GM12801 (cell line): ENCODE results near the gene PTPN11.

ENCODE experiments used
- TF ChIP-seq, protein P1 (sequence below): IDR thresholded peaks from one replicate; pipeline ENCODE4 v1.5.1; 2011; ENCODE audit warnings: control low read depth; ENCODE audit not compliant: insufficient read length; ENCODE audit errors: extremely low read depth

The PTPN11 gene

DNA sequence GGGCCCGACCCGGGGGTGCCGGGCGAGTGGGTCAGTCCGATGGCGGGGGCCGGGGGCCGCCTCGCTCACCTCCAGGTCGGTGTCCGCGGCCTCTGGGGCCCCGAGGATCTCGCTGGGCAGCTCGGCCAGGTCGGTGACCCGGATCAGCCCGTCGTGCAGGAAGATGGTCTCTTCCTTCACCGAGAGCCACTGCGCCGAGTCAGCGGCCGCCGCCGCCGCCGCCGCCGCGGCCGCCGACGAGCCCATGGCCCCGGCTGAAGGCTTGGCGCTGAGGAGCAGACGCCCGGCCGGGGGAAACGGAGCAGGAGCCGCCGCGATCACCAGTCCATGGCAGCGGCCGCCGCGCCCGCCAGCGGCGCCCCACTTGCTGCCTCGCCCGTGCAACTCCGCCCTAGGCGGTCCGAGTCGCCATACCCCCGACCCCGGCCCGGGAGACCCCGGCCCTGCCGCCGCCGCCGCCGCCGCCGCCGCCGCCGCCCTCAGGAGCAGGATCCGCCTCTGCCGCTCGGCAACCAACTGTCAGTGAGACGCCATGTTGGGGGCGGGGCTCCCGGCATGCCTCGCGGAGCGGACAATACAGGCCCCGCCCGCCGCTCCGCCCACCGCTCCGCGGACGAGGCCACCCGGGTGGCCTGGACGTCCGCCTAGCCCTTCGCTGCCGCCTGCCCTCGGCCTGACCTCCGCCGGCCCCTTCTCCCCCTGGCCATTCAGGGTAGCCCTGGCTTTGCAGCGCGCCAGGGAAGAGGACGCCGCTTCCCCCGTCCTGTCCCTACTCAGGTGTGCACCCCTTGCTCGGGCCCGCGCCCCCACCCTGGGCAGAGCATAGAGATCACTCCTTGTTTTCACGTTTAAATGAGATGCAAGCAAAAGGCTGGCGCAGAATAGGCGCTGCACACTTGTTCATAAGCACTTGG lies 36.6 kb upstream of the PTPN11 start, which contains the start of gene HECTD4:
HECTD4 (minus strand) TSS at position 549 of the 914 bp plus-strand sequence; CDS start at position 246, 303 bp downstream.
- TF ChIP-seq, protein P1, sequence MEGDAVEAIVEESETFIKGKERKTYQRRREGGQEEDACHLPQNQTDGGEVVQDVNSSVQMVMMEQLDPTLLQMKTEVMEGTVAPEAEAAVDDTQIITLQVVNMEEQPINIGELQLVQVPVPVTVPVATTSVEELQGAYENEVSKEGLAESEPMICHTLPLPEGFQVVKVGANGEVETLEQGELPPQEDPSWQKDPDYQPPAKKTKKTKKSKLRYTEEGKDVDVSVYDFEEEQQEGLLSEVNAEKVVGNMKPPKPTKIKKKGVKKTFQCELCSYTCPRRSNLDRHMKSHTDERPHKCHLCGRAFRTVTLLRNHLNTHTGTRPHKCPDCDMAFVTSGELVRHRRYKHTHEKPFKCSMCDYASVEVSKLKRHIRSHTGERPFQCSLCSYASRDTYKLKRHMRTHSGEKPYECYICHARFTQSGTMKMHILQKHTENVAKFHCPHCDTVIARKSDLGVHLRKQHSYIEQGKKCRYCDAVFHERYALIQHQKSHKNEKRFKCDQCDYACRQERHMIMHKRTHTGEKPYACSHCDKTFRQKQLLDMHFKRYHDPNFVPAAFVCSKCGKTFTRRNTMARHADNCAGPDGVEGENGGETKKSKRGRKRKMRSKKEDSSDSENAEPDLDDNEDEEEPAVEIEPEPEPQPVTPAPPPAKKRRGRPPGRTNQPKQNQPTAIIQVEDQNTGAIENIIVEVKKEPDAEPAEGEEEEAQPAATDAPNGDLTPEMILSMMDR: no peak

DNA sequence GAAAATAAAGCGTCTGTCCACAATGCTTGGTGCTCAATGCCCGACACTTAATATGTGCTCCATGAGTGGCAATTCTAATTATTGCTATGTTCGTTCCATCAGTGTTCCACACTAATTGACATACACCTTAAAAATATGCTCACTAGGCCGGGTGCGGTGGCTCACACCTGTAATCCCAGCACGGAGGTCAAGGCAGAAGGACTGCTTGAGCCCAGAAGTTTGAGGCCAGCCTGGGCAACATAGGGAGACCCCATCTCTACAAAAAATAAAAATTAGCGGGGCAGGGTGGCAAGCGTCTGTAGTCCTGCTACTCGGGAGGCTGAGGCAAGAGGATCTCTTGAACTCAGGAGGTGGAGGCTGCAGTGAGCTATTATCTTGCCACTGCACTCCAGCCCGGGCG lies 35.9 kb upstream of the PTPN11 start:
- TF ChIP-seq, protein P1: no peak

DNA sequence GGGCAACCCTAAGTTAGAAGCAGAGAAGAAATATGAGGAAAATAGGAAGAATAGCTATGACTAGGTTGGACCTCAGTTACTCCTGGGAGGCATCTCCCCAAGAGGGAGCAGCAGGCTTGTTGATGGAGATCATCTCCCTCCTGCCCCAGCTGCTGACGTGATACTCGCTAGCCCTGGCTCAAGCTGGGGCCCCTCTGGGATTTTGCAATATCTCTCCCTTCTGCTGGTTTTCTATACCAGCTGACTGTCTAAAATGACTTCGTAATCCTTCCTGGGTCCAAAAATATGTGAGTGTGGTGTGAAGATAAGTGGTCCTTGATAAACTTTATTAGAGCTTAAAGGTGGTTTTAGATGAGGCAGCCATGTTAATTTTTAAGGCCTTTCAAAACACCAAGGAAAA lies 32.0 kb upstream of the PTPN11 start:
- TF ChIP-seq, protein P1: no peak

DNA sequence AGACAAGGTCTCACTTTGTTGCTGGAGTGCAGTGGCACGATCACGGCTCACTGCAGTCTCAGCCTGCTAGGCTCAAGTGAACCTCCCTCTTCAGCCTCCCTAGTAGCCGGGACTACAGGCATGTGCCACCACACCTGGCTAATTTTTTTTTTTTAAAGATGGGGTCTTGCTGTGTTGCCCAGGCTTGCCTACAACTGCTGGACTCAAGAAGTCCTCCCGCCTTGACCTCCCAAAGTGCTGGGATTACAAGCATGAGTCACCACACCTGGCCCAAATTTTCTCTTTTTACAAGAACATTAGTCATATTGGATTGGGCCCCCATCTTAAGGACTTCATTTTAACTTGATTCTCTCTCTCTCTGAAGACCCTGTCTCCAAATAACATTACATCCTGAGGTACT lies 29.5 kb upstream of the PTPN11 start:
- TF ChIP-seq, protein P1: no peak

DNA sequence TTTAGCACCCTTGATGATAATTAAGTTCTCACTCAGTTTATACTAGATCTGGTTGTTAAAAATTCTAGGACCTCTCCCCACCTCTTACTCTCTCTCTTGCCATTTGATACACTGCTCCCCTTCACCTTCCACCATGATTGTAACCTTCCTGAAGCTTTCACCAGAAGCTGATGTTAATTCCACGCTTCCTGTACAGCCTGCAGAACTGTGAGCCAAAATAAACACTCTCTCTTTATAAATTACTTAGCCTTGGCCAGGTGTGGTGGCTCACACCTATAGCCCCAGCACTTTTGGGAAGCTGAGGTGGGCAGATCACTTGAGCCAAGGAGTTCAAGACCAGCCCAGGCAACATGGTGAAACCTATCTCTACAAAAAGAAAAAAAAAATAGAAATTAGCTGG lies 25.4 kb upstream of the PTPN11 start:
- TF ChIP-seq, protein P1: no peak

DNA sequence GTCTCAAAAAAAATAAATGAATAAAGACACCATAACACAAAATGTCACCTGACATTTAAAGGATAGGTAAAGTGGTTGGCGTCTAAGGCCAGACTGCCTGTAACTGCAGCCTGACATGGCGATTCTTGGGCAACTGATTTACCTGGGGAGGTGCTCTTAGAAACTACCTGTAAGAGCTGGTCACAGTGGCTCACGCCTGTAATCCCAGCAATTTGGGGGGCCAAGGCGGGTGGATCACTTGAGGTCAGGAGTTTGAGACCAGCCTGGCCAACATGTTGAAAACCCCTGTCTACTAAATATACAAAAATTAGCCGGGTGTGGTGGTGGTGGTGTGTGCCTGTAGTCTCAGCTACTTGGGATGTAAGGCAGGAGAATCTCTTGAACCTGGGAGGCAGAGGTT lies 17.7 kb upstream of the PTPN11 start:
- TF ChIP-seq, protein P1: no peak

DNA sequence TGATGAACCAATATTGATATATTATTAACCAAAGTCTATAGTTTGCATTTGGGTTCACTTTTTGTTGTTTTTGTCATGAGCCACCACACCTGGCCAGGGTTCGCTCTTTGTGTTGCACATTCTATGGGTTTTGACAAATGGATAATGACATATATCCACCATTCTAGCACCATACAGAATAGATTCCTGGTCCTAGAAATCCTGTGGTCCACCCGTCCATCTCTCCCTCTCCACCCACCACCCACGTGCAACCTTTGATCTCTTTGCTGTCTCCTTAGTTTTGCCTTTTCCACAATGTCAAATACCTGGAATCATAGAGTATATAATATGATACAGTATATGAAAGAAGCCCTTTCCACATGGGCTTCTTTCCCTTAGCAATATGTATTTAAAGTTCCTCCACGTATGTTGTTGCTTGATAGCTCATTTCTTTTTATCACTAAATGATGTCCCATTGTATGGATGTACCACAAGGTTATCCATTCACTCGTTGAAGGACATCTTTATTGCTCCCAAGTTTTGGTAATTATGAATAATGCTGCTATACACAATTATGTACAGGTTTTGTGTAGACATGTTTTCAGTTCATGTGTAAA lies 16.7 kb upstream of the PTPN11 start:
- TF ChIP-seq, protein P1: no peak
